ENCODE measurements around the gene ITK. TPM values are rescaled to one million over a fixed set of nuclear protein-coding genes. Genes with fewer than 3 reads are reported as not detected.
"Not testable (repeated sequence)": the region's sequence is repeated elsewhere in the genome, so short reads cannot be mapped to it uniquely, and the experiment has no call there.

ITK gene
- total and polyA plus RNA-seq, 2 experiments from 2014 or later: 0.08 TPM; not detected in 1

DNA sequence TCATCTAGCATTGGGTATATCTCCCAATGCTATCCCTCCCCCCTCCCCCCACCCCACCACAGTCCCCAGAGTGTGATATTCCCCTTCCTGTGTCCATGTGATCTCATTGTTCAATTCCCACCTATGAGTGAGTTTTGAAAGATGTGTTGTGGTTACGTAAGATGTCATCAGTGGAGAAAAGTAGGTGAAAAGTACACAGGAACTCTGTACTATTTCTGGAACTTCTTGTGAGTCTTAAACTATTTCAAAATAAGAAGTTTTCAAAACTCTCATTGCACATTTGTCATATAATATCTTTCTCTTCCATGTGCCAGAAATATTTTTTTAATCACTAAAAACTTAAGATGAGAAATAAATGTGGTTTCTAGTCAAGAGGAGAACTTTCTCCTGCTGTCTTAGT is 30.0 kb downstream of the ITK start:
- not testable (repeated sequence) for H3K9me3 Mint-ChIP-seq; H4K20me1 ChIP-seq (replicated peaks; ENCODE audit: insufficient read depth); H3K27me3 ChIP-seq (ENCODE audit: insufficient read depth); H3K4me1 Mint-ChIP-seq; H3K27ac ChIP-seq (ENCODE audit: low read depth); H3K79me2 ChIP-seq (replicated peaks; ENCODE audit: insufficient read depth); H3K4me3 Mint-ChIP-seq; H3K27me3 Mint-ChIP-seq (ENCODE audit: insufficient read depth, low read depth, poor library complexity); H3K36me3 ChIP-seq (ENCODE audit: insufficient read depth); H3K4me1 ChIP-seq (ENCODE audit: insufficient read depth); H3K4me3 ChIP-seq; H3K4me2 ChIP-seq; H2AFZ ChIP-seq; H3F3A ChIP-seq (replicated peaks; ENCODE audit: low read depth); DNase-seq (ENCODE audit: low spot score); H3K27ac Mint-ChIP-seq; ATAC-seq; H3K9me2 ChIP-seq (ENCODE audit: insufficient read depth); H3K36me3 Mint-ChIP-seq (ENCODE audit: low read depth)

DNA sequence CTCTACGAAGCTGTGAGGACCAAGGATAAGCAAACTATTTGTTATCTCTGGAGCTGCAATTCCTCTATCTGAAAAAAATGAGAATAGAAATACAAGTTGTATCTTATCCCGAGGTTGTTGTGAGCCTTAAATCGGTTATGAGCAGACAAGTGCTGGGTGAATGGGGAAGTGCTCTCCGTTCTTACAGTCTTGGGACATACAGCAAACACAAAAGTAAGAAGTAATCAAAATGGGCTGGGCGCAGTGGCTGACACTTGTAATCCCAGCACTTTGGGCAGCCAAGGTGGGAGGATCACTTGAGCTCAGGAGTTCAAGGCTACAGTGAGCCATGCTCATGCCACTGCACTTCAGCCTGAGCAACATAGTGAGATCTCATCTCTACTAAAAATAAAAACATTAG is 31.7 kb downstream of the ITK start:
- no peak for ATAC-seq
- Histone ChIP-seq H3K27me3 (ENCODE audit: insufficient read depth) (no peaks in the 10 kb centered on the region), H3F3A (replicated peaks; ENCODE audit: low read depth) (no peaks in the 10 kb centered on the region), H2AFZ (no peak overlapping the region), H3K9me2 (ENCODE audit: insufficient read depth) (no peaks in the 10 kb centered on the region), H3K36me3 (ENCODE audit: insufficient read depth) (no peaks in the 10 kb centered on the region), H3K79me2 (replicated peaks; ENCODE audit: insufficient read depth) (no peaks in the 10 kb centered on the region), H3K4me2 (no peak overlapping the region), H3K4me1 (ENCODE audit: insufficient read depth) (no peaks in the 10 kb centered on the region), H3K4me3 (no peak overlapping the region), H3K27ac (ENCODE audit: low read depth) (no peak overlapping the region), H4K20me1 (replicated peaks; ENCODE audit: insufficient read depth) (no peaks in the 10 kb centered on the region)
- Mint-ChIP-seq H3K27ac (no peak overlapping the region), H3K4me3 (no peak overlapping the region), H3K36me3 (ENCODE audit: low read depth) (no peaks in the 10 kb centered on the region), H3K27me3 (ENCODE audit: insufficient read depth, low read depth, poor library complexity) (no peaks in the 10 kb centered on the region), H3K9me3 (no peaks in the 10 kb centered on the region), H3K4me1 (no peaks in the 10 kb centered on the region; the same call in 2 of the 3 replicates)
- no peak for DNase-seq (ENCODE audit: low spot score)
- TF ChIP-seq, protein P1, sequence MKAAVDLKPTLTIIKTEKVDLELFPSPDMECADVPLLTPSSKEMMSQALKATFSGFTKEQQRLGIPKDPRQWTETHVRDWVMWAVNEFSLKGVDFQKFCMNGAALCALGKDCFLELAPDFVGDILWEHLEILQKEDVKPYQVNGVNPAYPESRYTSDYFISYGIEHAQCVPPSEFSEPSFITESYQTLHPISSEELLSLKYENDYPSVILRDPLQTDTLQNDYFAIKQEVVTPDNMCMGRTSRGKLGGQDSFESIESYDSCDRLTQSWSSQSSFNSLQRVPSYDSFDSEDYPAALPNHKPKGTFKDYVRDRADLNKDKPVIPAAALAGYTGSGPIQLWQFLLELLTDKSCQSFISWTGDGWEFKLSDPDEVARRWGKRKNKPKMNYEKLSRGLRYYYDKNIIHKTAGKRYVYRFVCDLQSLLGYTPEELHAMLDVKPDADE (IDR thresholded peaks at IDR 0.05): no peak
- TF ChIP-seq JUNB (IDR thresholded peaks at IDR 0.05; ENCODE audit: unreplicated experiment) (no peak), STAT1 (IDR thresholded peaks at IDR 0.05; ENCODE audit: unreplicated experiment) (no peak), POLR2AphosphoS5 (IDR thresholded peaks at IDR 0.05; ENCODE audit: low read depth) (no peak), ZNF331 (CRISPR knock-in tag; IDR thresholded peaks at IDR 0.05; ENCODE audit: low read depth) (no peak), NANOG (IDR thresholded peaks at IDR 0.05; ENCODE audit: borderline replicate concordance) (no peak), EZH2 (IDR thresholded peaks at IDR 0.05; ENCODE audit: low read depth, unreplicated experiment) (no peak), EZH2phosphoT487 (IDR thresholded peaks at IDR 0.05; ENCODE audit: unreplicated experiment) (no peak), ZNF114 (CRISPR knock-in tag; IDR thresholded peaks at IDR 0.05) (no peak), CREB1 (CRISPR knock-in tag; IDR thresholded peaks at IDR 0.05; ENCODE audit: low read depth) (no peak)
- TF ChIP-seq, protein P2, sequence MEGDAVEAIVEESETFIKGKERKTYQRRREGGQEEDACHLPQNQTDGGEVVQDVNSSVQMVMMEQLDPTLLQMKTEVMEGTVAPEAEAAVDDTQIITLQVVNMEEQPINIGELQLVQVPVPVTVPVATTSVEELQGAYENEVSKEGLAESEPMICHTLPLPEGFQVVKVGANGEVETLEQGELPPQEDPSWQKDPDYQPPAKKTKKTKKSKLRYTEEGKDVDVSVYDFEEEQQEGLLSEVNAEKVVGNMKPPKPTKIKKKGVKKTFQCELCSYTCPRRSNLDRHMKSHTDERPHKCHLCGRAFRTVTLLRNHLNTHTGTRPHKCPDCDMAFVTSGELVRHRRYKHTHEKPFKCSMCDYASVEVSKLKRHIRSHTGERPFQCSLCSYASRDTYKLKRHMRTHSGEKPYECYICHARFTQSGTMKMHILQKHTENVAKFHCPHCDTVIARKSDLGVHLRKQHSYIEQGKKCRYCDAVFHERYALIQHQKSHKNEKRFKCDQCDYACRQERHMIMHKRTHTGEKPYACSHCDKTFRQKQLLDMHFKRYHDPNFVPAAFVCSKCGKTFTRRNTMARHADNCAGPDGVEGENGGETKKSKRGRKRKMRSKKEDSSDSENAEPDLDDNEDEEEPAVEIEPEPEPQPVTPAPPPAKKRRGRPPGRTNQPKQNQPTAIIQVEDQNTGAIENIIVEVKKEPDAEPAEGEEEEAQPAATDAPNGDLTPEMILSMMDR (conservative IDR thresholded peaks at IDR 0.05; ENCODE audit: low read depth in 2 of 2): no peak
- TF ChIP-seq, protein P3, sequence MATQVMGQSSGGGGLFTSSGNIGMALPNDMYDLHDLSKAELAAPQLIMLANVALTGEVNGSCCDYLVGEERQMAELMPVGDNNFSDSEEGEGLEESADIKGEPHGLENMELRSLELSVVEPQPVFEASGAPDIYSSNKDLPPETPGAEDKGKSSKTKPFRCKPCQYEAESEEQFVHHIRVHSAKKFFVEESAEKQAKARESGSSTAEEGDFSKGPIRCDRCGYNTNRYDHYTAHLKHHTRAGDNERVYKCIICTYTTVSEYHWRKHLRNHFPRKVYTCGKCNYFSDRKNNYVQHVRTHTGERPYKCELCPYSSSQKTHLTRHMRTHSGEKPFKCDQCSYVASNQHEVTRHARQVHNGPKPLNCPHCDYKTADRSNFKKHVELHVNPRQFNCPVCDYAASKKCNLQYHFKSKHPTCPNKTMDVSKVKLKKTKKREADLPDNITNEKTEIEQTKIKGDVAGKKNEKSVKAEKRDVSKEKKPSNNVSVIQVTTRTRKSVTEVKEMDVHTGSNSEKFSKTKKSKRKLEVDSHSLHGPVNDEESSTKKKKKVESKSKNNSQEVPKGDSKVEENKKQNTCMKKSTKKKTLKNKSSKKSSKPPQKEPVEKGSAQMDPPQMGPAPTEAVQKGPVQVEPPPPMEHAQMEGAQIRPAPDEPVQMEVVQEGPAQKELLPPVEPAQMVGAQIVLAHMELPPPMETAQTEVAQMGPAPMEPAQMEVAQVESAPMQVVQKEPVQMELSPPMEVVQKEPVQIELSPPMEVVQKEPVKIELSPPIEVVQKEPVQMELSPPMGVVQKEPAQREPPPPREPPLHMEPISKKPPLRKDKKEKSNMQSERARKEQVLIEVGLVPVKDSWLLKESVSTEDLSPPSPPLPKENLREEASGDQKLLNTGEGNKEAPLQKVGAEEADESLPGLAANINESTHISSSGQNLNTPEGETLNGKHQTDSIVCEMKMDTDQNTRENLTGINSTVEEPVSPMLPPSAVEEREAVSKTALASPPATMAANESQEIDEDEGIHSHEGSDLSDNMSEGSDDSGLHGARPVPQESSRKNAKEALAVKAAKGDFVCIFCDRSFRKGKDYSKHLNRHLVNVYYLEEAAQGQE (IDR thresholded peaks at IDR 0.05; ENCODE audit: unreplicated experiment): no peak
